Common myeloid progenitor, CD34-positive (primary cell): ENCODE measurements around the gene PRPF40B.
A peak's percentile ranks its signal among the peaks of the same experiment; 100 is the strongest.

Source experiments
- CTCF ChIA-PET: fragments of 350-600 bp; sonication (Branson Sonifier 250); formaldehyde crosslinking; loops from one replicate; lab custom pipeline; 2021; ENCODE audit warnings: antibody characterized with exemption; lab: Charles Lee
- POLR2A ChIA-PET: fragments of 350-600 bp; sonication (Branson Sonifier 250); formaldehyde crosslinking; loops from one replicate; lab custom pipeline; 2021; ENCODE audit warnings: antibody characterized with exemption; lab: Charles Lee
- DNase-seq, 3 donors: peaks; one replicate each; pipeline versions ENCODE4 v3.0.0 to v3.0.0-alpha.2; 2013
- H3K27ac ChIP-seq, 2 experiments: 1 replicate in 1 of 2; 2 replicates in 1 of 2; pipeline ENCODE4 v1.7.0; 2013; ENCODE audit warnings: inconsistent platforms in 2 of 2, low read length in 2 of 2, mild to moderate bottlenecking in 2 of 2, low read depth in 1 of 2, moderate library complexity in 1 of 2; ENCODE audit not compliant: severe bottlenecking in 2 of 2, insufficient read depth in 1 of 2, poor library complexity in 1 of 2
- H3K27me3 ChIP-seq, 5 experiments: replicated peaks in 2 of 5; 1 replicate in 3 of 5; 2 replicates in 2 of 5; pipeline versions ENCODE4 v1.6.1 to v1.7.0; 2013; ENCODE audit warnings: low read length in 4 of 5, mild to moderate bottlenecking in 2 of 5, moderate library complexity in 2 of 5, inconsistent platforms in 1 of 5; ENCODE audit not compliant: insufficient read depth in 5 of 5, control insufficient read depth in 4 of 5
- H3K36me3 ChIP-seq, 4 experiments: 1 replicate in 2 of 4; 2 replicates in 2 of 4; pipeline versions ENCODE4 v1.6.1 to v1.7.0; 2013; ENCODE audit warnings: low read length in 3 of 4, control low read depth in 1 of 4, mild to moderate bottlenecking in 1 of 4; ENCODE audit not compliant: control insufficient read depth in 4 of 4, insufficient read depth in 4 of 4
- H3K4me1 ChIP-seq, 4 experiments: 1 replicate in 3 of 4; 2 replicates in 1 of 4; pipeline versions ENCODE4 v1.6.1 to v1.7.1; 2013; ENCODE audit warnings: low read length in 3 of 4, mild to moderate bottlenecking in 3 of 4, control low read depth in 1 of 4, inconsistent platforms in 1 of 4, moderate library complexity in 1 of 4; ENCODE audit not compliant: control insufficient read depth in 4 of 4, insufficient read depth in 4 of 4; ENCODE audit errors: control extremely low read depth in 1 of 4
- H3K4me3 ChIP-seq, 7 experiments: 1 replicate in 4 of 7; 2 replicates in 3 of 7; pipeline versions ENCODE4 v1.5.1 to v1.7.0; 2013; ENCODE audit warnings: mild to moderate bottlenecking in 7 of 7, low read length in 6 of 7, moderate library complexity in 6 of 7, inconsistent platforms in 2 of 7, low read depth in 2 of 7, control low read depth in 1 of 7; ENCODE audit not compliant: insufficient read depth in 4 of 7, control insufficient read depth in 1 of 7; ENCODE audit errors: extremely low read depth in 1 of 7
- H3K9me3 ChIP-seq, 5 experiments: 1 replicate in 4 of 5; 2 replicates in 1 of 5; pipeline versions ENCODE4 v1.6.1 to v1.7.1; 2013; ENCODE audit warnings: low read length in 4 of 5, mild to moderate bottlenecking in 2 of 5, inconsistent platforms in 1 of 5, low read depth in 1 of 5, moderate library complexity in 1 of 5; ENCODE audit not compliant: control insufficient read depth in 4 of 5, insufficient read depth in 2 of 5; ENCODE audit errors: control extremely low read depth in 1 of 5
- WGBS: methylation state at CpG from one replicate; pipeline ENCODE4 v1.1.5; 2013; ENCODE audit not compliant: insufficient coverage; 5-methylcytosine and 5-hydroxymethylcytosine counted together

Gene PRPF40B

GRCh38 chr12:49646871-49647654 is 23.7 kb downstream of the PRPF40B start:
- Histone ChIP-seq H3K4me1 (peaks cover 0 to 23% (median 15%) of the 10 kb centered on the region in 4 experiments), H3K27ac (peak overlapping the region in 1 of 2 experiments; percentile 17), H3K36me3 (peaks cover 5 to 63% (median 19%) of the 10 kb centered on the region in 4 experiments), H3K27me3 (no peaks in the 10 kb centered on the region), H3K4me3 (no peak overlapping the region), H3K9me3 (no peaks in the 10 kb centered on the region)
- ChIA-PET CTCF (interaction anchor here (0.6 to 40.7 kb wide), 9 partner anchors 10 to 115 kb away, joined by 3 to 929 read pairs (median 16); partner anchors contain the start of gene FMNL3), POLR2A (interaction anchor here (0.7 to 1.9 kb wide), 4 partner anchors 8 to 94 kb away, joined by 3 to 8 read pairs (median 4); partner anchors contain the start of genes FMNL3 and TMBIM6)
- DNase-seq = no peak
- WGBS = 80% methylated on average over 5 of the region's 12 CpGs

GRCh38 chr12:49647827-49648711 is 24.7 kb downstream of the PRPF40B start:
- WGBS = 92% methylated on average over 15 of the region's 15 CpGs
- peaks cover 4 to 60% (median 15%) of the 10 kb centered on the region in 4 experiments for H3K36me3 ChIP-seq
- DNase-seq = no peak
- H3K27me3 ChIP-seq = no peaks in the 10 kb centered on the region
- H3K4me1 ChIP-seq = peaks cover 0 to 23% (median 15%) of the 10 kb centered on the region in 4 experiments
- H3K27ac ChIP-seq = peak overlapping the region in 1 of 2 experiments; percentile 17
- no peak overlapping the region for H3K4me3 ChIP-seq
- no peaks in the 10 kb centered on the region for H3K9me3 ChIP-seq
- CTCF ChIA-PET = interaction anchor here (0.6 to 40.7 kb wide), 15 partner anchors 11 to 179 kb away, joined by 3 to 929 read pairs (median 5); partner anchors contain the start of genes FMNL3 and TMBIM6
- POLR2A ChIA-PET = interaction anchor here (0.6 to 1.9 kb wide), 7 partner anchors 9 to 94 kb away, joined by 3 to 8 read pairs (median 4); partner anchors contain the start of genes FMNL3 and TMBIM6

GRCh38 chr12:49648712-49649003 is 25.3 kb downstream of the PRPF40B start:
- Histone ChIP-seq H3K27ac (no peak overlapping the region), H3K36me3 (peaks cover 4 to 60% (median 18%) of the 10 kb centered on the region in 4 experiments), H3K27me3 (no peaks in the 10 kb centered on the region), H3K4me1 (peaks cover 0 to 23% (median 15%) of the 10 kb centered on the region in 4 experiments), H3K4me3 (no peak overlapping the region), H3K9me3 (no peaks in the 10 kb centered on the region)
- ChIA-PET POLR2A (interaction anchor here (1.1 to 1.9 kb wide), 3 partner anchors 11 to 93 kb away, joined by 3 to 8 read pairs (median 7); partner anchors contain the start of gene TMBIM6), CTCF (interaction anchor here (0.7 to 40.7 kb wide), 13 partner anchors 12 to 178 kb away, joined by 3 to 929 read pairs (median 5); partner anchors contain the start of genes FMNL3 and TMBIM6)
- WGBS = 93% methylated on average over 2 of the region's 3 CpGs
- DNase-seq = no peak

- 96% methylated on average over 10 of the region's 11 CpGs for WGBS
- no peak for DNase-seq
- CTCF ChIA-PET = interaction anchor here (1.0 to 40.7 kb wide), 7 partner anchors 11 to 128 kb away, joined by 3 to 929 read pairs (median 62); partner anchors contain the start of genes FMNL3 and TMBIM6
- Histone ChIP-seq H3K4me3 (no peak overlapping the region), H3K9me3 (no peaks in the 10 kb centered on the region), H3K36me3 (peaks cover 4 to 64% (median 20%) of the 10 kb centered on the region in 4 experiments), H3K4me1 (peaks cover 0 to 21% (median 14%) of the 10 kb centered on the region in 4 experiments), H3K27me3 (no peaks in the 10 kb centered on the region), H3K27ac (no peak overlapping the region)
- POLR2A ChIA-PET = interaction anchor here (1.1 to 1.7 kb wide), 2 partner anchors 10 to 92 kb away, joined by 3 to 7 read pairs; partner anchors contain the start of gene TMBIM6
These were observed 26.1 kb downstream of the PRPF40B start for GRCh38 chr12:49649445-49649844.

GRCh38 chr12:49649892-49650291 is 26.5 kb downstream of the PRPF40B start:
- Histone ChIP-seq H3K27ac (no peak overlapping the region), H3K4me3 (no peak overlapping the region), H3K36me3 (peaks cover 6 to 66% (median 20%) of the 10 kb centered on the region in 4 experiments), H3K27me3 (no peaks in the 10 kb centered on the region), H3K4me1 (peaks cover 0 to 18% (median 11%) of the 10 kb centered on the region in 4 experiments), H3K9me3 (no peaks in the 10 kb centered on the region)
- DNase-seq = no peak
- ChIA-PET CTCF (interaction anchor here (0.9 to 40.7 kb wide), 6 partner anchors 10 to 64 kb away, joined by 3 to 929 read pairs (median 106); partner anchors contain the start of gene FMNL3), POLR2A (no interaction called here)
- WGBS = 87% methylated on average over 3 of the region's 5 CpGs

GRCh38 chr12:49651855-49652254 is 28.5 kb downstream of the PRPF40B start:
- Histone ChIP-seq H3K36me3 (peaks cover 2 to 61% (median 16%) of the 10 kb centered on the region in 4 experiments), H3K27ac (no peak overlapping the region), H3K4me1 (peaks cover 0 to 15% (median 6%) of the 10 kb centered on the region in 4 experiments), H3K4me3 (no peak overlapping the region), H3K9me3 (no peaks in the 10 kb centered on the region), H3K27me3 (no peaks in the 10 kb centered on the region)
- DNase-seq = no peak
- ChIA-PET POLR2A (interaction anchor here (0.7 kb wide), 1 partner anchor 449 kb away, joined by 4 read pairs; no protein-coding TSS in a partner anchor), CTCF (interaction anchor here (1.0 to 40.7 kb wide), 9 partner anchors 8 to 62 kb away, joined by 3 to 929 read pairs (median 8); partner anchors contain the start of gene FMNL3)
- 77% methylated on average over 7 of the region's 8 CpGs for WGBS
